Measurements from ENCODE around the gene KCNC3.

- TF ChIP-seq, protein P1, sequence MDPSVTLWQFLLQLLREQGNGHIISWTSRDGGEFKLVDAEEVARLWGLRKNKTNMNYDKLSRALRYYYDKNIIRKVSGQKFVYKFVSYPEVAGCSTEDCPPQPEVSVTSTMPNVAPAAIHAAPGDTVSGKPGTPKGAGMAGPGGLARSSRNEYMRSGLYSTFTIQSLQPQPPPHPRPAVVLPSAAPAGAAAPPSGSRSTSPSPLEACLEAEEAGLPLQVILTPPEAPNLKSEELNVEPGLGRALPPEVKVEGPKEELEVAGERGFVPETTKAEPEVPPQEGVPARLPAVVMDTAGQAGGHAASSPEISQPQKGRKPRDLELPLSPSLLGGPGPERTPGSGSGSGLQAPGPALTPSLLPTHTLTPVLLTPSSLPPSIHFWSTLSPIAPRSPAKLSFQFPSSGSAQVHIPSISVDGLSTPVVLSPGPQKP (IDR thresholded peaks at IDR 0.05; ENCODE audit: borderline replicate concordance, low read depth, low read length) = no peak
- TF ChIP-seq, protein P2, sequence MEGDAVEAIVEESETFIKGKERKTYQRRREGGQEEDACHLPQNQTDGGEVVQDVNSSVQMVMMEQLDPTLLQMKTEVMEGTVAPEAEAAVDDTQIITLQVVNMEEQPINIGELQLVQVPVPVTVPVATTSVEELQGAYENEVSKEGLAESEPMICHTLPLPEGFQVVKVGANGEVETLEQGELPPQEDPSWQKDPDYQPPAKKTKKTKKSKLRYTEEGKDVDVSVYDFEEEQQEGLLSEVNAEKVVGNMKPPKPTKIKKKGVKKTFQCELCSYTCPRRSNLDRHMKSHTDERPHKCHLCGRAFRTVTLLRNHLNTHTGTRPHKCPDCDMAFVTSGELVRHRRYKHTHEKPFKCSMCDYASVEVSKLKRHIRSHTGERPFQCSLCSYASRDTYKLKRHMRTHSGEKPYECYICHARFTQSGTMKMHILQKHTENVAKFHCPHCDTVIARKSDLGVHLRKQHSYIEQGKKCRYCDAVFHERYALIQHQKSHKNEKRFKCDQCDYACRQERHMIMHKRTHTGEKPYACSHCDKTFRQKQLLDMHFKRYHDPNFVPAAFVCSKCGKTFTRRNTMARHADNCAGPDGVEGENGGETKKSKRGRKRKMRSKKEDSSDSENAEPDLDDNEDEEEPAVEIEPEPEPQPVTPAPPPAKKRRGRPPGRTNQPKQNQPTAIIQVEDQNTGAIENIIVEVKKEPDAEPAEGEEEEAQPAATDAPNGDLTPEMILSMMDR (conservative IDR thresholded peaks at IDR 0.05; ENCODE audit: low read depth, low read length) = no peak
- no peak for TF ChIP-seq RAD21 (IDR thresholded peaks at IDR 0.05; ENCODE audit: low read length)
- no peak for TF ChIP-seq POLR2A (IDR thresholded peaks at IDR 0.05; ENCODE audit: low read depth, low read length)
Measured at GRCh38 chr19:50333737-50334617, 4.8 kb upstream of the KCNC3 start.

All from IMR-90 (cell line).